Subcutaneous abdominal adipose tissue (tissue), 5 donors: ENCODE results near the gene COL4A2.
"Not testable (repeated sequence)": the region's sequence is repeated elsewhere in the genome, so short reads cannot be mapped to it uniquely, and the experiment has no call there.

Source experiments
- H3K27ac ChIP-seq: one replicate; pipeline ENCODE4 v1.7.0; 2013; ENCODE audit warnings: low read depth, mild to moderate bottlenecking, inconsistent platforms, low read length, moderate library complexity
- H3K27me3 ChIP-seq, 5 donors: one replicate each; pipeline ENCODE4 v1.7.0; 2013; ENCODE audit warnings: low read length in 5 of 5, inconsistent platforms in 1 of 5; ENCODE audit not compliant: control insufficient read depth in 5 of 5, insufficient read depth in 4 of 5
- H3K36me3 ChIP-seq, 5 donors: one replicate each; pipeline ENCODE4 v1.7.0; 2013; ENCODE audit warnings: low read length in 5 of 5; ENCODE audit not compliant: control insufficient read depth in 5 of 5, insufficient read depth in 5 of 5
- H3K4me1 ChIP-seq, 5 donors: one replicate each; pipeline ENCODE4 v1.7.0; 2013; ENCODE audit warnings: low read length in 5 of 5, mild to moderate bottlenecking in 3 of 5, moderate library complexity in 1 of 5; ENCODE audit not compliant: control insufficient read depth in 5 of 5, insufficient read depth in 5 of 5
- H3K4me3 ChIP-seq, 5 donors: one replicate each; pipeline ENCODE4 v1.7.0; 2013; ENCODE audit warnings: low read length in 5 of 5, low read depth in 1 of 5
- H3K9ac ChIP-seq, 5 donors: one replicate each; pipeline ENCODE4 v1.7.0; 2013; ENCODE audit warnings: low read length in 5 of 5, mild to moderate bottlenecking in 4 of 5, moderate library complexity in 3 of 5
- H3K9me3 ChIP-seq, 5 donors: one replicate each; pipeline ENCODE4 v1.7.0; 2013; ENCODE audit warnings: low read length in 5 of 5; ENCODE audit not compliant: control insufficient read depth in 5 of 5
- donor health status: healthy.
- donor health status: healthy.
- donor health status: healthy.
- donor health status: healthy.
- donor health status: healthy.

Gene COL4A2

GRCh38 chr13:110528911-110529310, 221.8 kb downstream of the COL4A2 start:
- H3K27me3 ChIP-seq: no peaks in the 10 kb centered on the region
- H3K9ac ChIP-seq: peak overlapping the region in 2 of 5 donors; percentile 71 to 83
- no peaks in the 10 kb centered on the region for H3K9me3 ChIP-seq
- H3K4me1 ChIP-seq: peaks cover 12 to 93% (median 80%) of the 10 kb centered on the region in 5 donors
- H3K27ac ChIP-seq: peak overlapping the region; percentile 96
- H3K4me3 ChIP-seq: no peak overlapping the region
- H3K36me3 ChIP-seq: peaks cover 0 to 2% (median 0%) of the 10 kb centered on the region in 5 donors

DNA sequence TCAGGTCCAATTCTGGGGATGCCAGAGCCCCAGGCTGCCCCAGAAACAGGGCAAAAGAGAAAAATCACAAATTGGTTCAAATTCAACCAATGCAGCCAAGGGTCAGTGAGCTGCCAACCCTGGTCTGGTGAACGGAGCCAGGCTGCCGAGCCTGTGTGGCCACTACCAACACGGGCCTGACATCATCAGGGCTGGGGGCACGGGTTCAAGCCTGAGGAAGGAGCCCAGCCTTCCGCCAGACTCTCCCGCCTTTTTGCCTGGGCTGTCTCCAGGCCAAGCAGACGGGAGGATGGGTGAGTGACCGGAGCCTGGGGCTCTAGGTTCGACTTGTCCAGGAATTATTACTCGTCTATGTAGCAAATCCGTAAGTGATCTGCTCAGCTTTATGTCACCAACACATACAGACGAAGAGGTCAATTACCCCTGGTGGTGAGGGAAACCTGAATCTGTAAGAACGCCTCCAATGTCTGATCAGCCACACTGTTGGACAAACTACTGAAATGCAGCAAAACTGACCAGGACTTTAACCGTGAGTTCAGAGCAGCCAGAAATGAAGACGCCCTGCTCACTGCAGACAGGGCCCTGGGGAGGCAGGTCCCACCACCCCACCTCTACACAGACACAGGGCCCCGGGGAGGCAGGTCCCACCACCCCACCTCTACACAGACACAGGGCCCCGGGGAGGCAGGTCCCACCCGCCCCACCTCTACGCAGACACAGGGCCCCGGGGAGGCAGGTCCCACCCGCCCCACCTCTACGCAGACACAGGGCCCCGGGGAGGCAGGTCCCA, 222.6 kb downstream of the COL4A2 start:
- Histone ChIP-seq H3K4me3 (no peak overlapping the region), H3K27ac (peak overlapping the region; percentile 96), H3K9ac (peak overlapping the region in 2 of 5 donors; percentile 11 to 83), H3K27me3 (no peaks in the 10 kb centered on the region), H3K36me3 (peaks cover 0 to 2% (median 0%) of the 10 kb centered on the region in 5 donors), H3K4me1 (peaks cover 8 to 93% (median 73%) of the 10 kb centered on the region in 5 donors), H3K9me3 (no peaks in the 10 kb centered on the region)

DNA sequence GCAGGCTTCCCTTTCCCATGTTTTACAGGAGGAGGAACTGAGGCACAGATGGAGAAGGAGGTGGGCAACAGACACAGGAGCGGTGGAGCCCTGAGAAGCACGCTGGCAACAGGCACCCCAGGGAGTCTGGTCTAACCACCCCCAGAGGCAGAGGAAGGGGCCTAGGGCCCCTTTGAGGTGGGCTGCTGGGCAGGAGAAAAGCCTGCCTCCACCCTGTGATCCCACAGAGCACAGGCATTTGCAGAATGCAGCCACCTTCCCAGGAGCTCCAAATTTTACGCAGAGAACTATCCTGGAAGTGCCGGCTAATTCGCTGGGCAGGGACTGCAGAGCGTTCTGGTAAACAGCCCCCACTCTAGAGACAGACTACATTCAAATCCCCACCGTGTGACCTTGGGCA, 224.0 kb downstream of the COL4A2 start:
- no peaks in the 10 kb centered on the region for H3K9me3 ChIP-seq
- peaks cover 9 to 93% (median 65%) of the 10 kb centered on the region in 5 donors for H3K4me1 ChIP-seq
- no peaks in the 10 kb centered on the region for H3K27me3 ChIP-seq
- peaks cover 0 to 2% (median 0%) of the 10 kb centered on the region in 5 donors for H3K36me3 ChIP-seq
- H3K9ac ChIP-seq: peak overlapping the region in 2 of 5 donors; percentile 29 to 52
- H3K4me3 ChIP-seq: no peak overlapping the region
- H3K27ac ChIP-seq: no peak overlapping the region

GRCh38 chr13:110531671-110532083, 224.6 kb downstream of the COL4A2 start:
- H3K27me3 ChIP-seq: no peaks in the 10 kb centered on the region
- H3K9me3 ChIP-seq: no peaks in the 10 kb centered on the region
- H3K36me3 ChIP-seq: no peaks in the 10 kb centered on the region
- H3K27ac ChIP-seq: no peak overlapping the region
- H3K4me3 ChIP-seq: no peak overlapping the region
- peaks cover 9 to 90% (median 62%) of the 10 kb centered on the region in 5 donors for H3K4me1 ChIP-seq
- no peak overlapping the region for H3K9ac ChIP-seq

GRCh38 chr13:110532258-110532657, 225.2 kb downstream of the COL4A2 start:
- H3K27ac ChIP-seq, H3K9ac ChIP-seq, H3K27me3 ChIP-seq, H3K36me3 ChIP-seq, H3K9me3 ChIP-seq, H3K4me3 ChIP-seq: not testable (repeated sequence)
- H3K4me1 ChIP-seq: peaks cover 8 to 88% (median 58%) of the 10 kb centered on the region in 5 donors

DNA sequence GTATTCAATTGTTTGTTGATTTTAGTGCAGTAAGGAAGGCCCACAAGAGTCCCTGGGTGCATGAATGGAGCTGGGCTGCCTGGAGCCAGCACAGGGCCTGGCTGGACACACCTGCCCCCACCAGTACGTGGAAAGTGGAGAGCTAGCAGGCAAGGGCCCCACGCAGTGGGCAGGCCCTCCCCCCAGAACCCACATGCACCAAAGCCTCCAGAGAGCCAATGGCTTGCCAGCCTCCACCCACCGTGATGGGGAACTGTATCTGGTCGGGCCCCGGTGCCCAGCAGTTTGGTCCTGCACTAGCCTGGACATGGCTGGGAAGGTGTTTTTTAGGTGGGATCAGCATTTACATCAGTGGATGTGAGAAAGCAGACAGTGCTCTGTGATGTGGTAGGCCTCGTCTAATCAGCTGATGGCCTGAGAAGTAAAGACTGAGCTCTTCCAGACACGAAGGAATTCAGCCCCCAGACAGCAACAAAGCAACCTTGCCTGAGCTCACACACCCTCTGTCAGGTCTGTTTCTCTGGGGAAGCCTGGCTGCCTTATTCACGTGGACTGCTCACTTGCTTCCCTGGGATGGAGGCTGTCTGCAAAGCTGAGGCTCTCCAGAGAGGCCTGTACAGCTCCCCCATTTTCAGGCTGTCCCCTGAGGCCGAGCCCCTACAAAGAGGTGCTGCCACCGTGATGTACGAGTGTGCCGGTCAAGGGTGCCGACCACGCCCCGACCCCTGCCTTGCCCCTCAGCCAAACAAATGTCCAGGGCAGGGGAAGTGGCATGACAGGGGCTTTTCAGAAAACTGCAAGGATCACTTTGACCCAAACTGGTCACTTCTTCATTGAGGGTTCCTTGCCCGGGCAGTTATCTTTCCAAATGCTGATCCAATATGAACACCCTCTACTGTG, 226.9 kb downstream of the COL4A2 start:
- H3K9me3 ChIP-seq: no peaks in the 10 kb centered on the region
- H3K4me3 ChIP-seq: no peak overlapping the region
- peaks cover 4 to 88% (median 57%) of the 10 kb centered on the region in 5 donors for H3K4me1 ChIP-seq
- H3K27ac ChIP-seq: no peak overlapping the region
- H3K9ac ChIP-seq: no peak overlapping the region
- H3K36me3 ChIP-seq: no peaks in the 10 kb centered on the region
- no peaks in the 10 kb centered on the region for H3K27me3 ChIP-seq

GRCh38 chr13:110535526-110535925, 228.4 kb downstream of the COL4A2 start:
- H3K9ac ChIP-seq: no peak overlapping the region
- H3K27ac ChIP-seq: no peak overlapping the region

GRCh38 chr13:110536006-110536693, 229.1 kb downstream of the COL4A2 start:
- no peak overlapping the region for H3K9ac ChIP-seq
- H3K27ac ChIP-seq: no peak overlapping the region
- no peaks in the 10 kb centered on the region for H3K27me3 ChIP-seq
- peaks cover 4 to 82% (median 58%) of the 10 kb centered on the region in 5 donors for H3K4me1 ChIP-seq
- peaks cover 0 to 3% (median 0%) of the 10 kb centered on the region in 5 donors for H3K36me3 ChIP-seq
- H3K4me3 ChIP-seq: no peak overlapping the region
- H3K9me3 ChIP-seq: no peaks in the 10 kb centered on the region

More at GRCh38 chr13:110535526-110535925, 228.4 kb downstream of the COL4A2 start:
- H3K9me3 ChIP-seq: no peaks in the 10 kb centered on the region
- H3K4me3 ChIP-seq: no peak overlapping the region
- peaks cover 4 to 83% (median 55%) of the 10 kb centered on the region in 5 donors for H3K4me1 ChIP-seq
- H3K36me3 ChIP-seq: no peaks in the 10 kb centered on the region
- H3K27me3 ChIP-seq: no peaks in the 10 kb centered on the region

DNA sequence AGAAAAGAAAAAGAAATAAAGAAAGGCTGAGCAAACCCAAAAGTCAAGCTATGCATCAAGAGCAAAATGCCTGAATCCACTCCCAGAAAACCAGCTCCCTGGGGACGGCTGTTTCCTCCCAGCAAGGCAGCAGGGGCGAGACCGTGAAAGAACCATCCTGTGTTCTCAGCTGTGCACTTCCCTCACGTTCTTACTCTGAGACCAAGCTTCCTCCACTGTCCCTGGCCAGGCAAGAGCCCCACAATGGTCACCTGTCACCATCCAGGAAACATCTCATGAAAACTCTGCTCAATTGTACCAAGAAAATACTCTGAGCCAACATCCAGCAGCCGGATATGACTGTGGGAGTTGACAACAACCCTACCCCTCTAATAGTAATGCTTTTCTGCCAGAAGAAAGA, 231.5 kb downstream of the COL4A2 start:
- Histone ChIP-seq H3K4me3 (peak overlapping the region in 1 of 5 donors; percentile 50), H3K36me3 (peaks cover 0 to 4% (median 0%) of the 10 kb centered on the region in 5 donors), H3K4me1 (peaks cover 9 to 72% (median 47%) of the 10 kb centered on the region in 5 donors), H3K9me3 (no peaks in the 10 kb centered on the region), H3K27me3 (no peaks in the 10 kb centered on the region), H3K9ac (peak overlapping the region in 1 of 5 donors; percentile 47), H3K27ac (peak overlapping the region; percentile 44)
